SK-N-SH treated with all-trans-retinoic acid at 6 μM for 48 hours (cell line): ENCODE results near the gene MAN2B1.

ENCODE experiments used
- BACH2 ChIP-seq: fragments of 250-450 bp; sonication (Bioruptor Pico); IDR thresholded peaks from 2 replicates; pipeline ENCODE4 v1.9.0; 2021; ENCODE audit warnings: mild to moderate bottlenecking, borderline replicate concordance
- GLIS3 ChIP-seq: fragments of 250-450 bp; sonication (Bioruptor Pico); IDR thresholded peaks from 2 replicates; pipeline ENCODE4 v1.5.0; 2020; ENCODE audit warnings: mild to moderate bottlenecking, moderate library complexity
- PPARA ChIP-seq: fragments of 250-450 bp; sonication (Bioruptor Pico); IDR thresholded peaks from 2 replicates; pipeline ENCODE4 v1.5.0; 2020; ENCODE audit warnings: mild to moderate bottlenecking, borderline replicate concordance
- TCF4 ChIP-seq: fragments of 250-450 bp; sonication (Bioruptor Pico); IDR thresholded peaks from 2 replicates; pipeline ENCODE4 v1.8.0; 2021; ENCODE audit warnings: mild to moderate bottlenecking, moderate library complexity, borderline replicate concordance
- ZFP3 ChIP-seq: fragments of 250-450 bp; sonication (Bioruptor Pico); IDR thresholded peaks from 2 replicates; pipeline ENCODE4 v1.5.0; 2020; ENCODE audit warnings: mild to moderate bottlenecking, moderate library complexity
- TF ChIP-seq, protein P1 (sequence below): fragments of 250-450 bp; sonication (Bioruptor Pico); IDR thresholded peaks from 2 replicates; pipeline ENCODE4 v1.8.0; 2020; ENCODE audit warnings: mild to moderate bottlenecking, moderate library complexity, borderline replicate concordance

DNA sequence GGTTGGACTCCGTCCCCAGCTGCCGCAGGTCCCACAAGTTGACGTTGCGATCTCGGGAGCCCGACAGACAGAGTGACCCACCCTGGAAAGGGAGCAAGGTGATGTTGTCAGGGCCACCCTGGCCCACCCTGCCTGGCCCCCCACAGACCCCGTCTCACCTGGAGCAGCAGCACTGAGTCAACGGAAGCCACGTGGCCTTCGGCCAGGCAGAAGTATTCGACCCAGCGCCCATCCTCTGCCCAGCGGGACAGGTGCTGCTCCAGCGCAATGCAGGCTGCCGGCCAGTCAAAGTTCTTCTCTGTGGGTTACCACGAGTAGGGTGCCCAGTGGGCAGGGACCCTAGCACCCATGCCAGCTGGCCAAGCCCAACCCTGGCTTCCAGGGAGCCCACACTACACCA, 28.1 kb upstream of the MAN2B1 start:
- TF ChIP-seq, protein P1, sequence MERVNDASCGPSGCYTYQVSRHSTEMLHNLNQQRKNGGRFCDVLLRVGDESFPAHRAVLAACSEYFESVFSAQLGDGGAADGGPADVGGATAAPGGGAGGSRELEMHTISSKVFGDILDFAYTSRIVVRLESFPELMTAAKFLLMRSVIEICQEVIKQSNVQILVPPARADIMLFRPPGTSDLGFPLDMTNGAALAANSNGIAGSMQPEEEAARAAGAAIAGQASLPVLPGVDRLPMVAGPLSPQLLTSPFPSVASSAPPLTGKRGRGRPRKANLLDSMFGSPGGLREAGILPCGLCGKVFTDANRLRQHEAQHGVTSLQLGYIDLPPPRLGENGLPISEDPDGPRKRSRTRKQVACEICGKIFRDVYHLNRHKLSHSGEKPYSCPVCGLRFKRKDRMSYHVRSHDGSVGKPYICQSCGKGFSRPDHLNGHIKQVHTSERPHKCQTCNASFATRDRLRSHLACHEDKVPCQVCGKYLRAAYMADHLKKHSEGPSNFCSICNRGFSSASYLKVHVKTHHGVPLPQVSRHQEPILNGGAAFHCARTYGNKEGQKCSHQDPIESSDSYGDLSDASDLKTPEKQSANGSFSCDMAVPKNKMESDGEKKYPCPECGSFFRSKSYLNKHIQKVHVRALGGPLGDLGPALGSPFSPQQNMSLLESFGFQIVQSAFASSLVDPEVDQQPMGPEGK (CRISPR knock-in tag) = no peak
- TF ChIP-seq GLIS3 (CRISPR knock-in tag) = no peak
- no peak for TF ChIP-seq ZFP3 (CRISPR knock-in tag)
- no peak for TF ChIP-seq PPARA (CRISPR knock-in tag)
- no peak for TF ChIP-seq BACH2 (CRISPR knock-in tag)
- TF ChIP-seq TCF4 (CRISPR knock-in tag) = no peak
